NOMO-1 (cell line): Measurements from ENCODE around the gene COMMD3.
"Not testable (repeated sequence)": the region's sequence is repeated elsewhere in the genome, so short reads cannot be mapped to it uniquely, and the experiment has no call there.

Source experiments
- DNase-seq, 2 experiments: peaks; one replicate each; lab custom pipeline; 2025; ENCODE audit not compliant: unreplicated experiment in 2 of 2; lab: John Stamatoyannopoulos, UW

COMMD3 gene

GRCh38 chr10:22335173-22335933, 19.2 kb downstream of the COMMD3 start:
- DNase-seq, result peak; percentile 75 to 85

GRCh38 chr10:22338185-22338900, 22.2 kb downstream of the COMMD3 start:
- DNase-seq, result peak in 1 of 2 experiments; percentile 67

- no peak for DNase-seq
These were observed 22.7 kb downstream of the COMMD3 start for GRCh38 chr10:22338931-22339330.

- no peak for DNase-seq
These were observed 23.7 kb downstream of the COMMD3 start for GRCh38 chr10:22339761-22340328.

- peak; percentile 55 to 57 for DNase-seq
These were observed 24.4 kb downstream of the COMMD3 start for GRCh38 chr10:22340329-22341189.

- peak in 1 of 2 experiments; percentile 50 for DNase-seq
These were observed 25.2 kb downstream of the COMMD3 start for GRCh38 chr10:22341190-22341925.

GRCh38 chr10:22341926-22342196, 25.7 kb downstream of the COMMD3 start:
- no peak for DNase-seq

- DNase-seq, result no peak
These were observed 26.2 kb downstream of the COMMD3 start for GRCh38 chr10:22342421-22342820.

- DNase-seq, result no peak
These were observed 27.5 kb downstream of the COMMD3 start for GRCh38 chr10:22343731-22344130.

- DNase-seq, result no peak
These were observed 28.1 kb downstream of the COMMD3 start for GRCh38 chr10:22344249-22344648.

- no peak for DNase-seq
These were observed 28.7 kb downstream of the COMMD3 start for GRCh38 chr10:22344781-22345300.

GRCh38 chr10:22345301-22346095, 29.3 kb downstream of the COMMD3 start, which contains the start of gene SPAG6:
TSS of gene SPAG6 (plus strand) at chr10:22345496. CDS start at chr10:22345612, 116 bp downstream.
- DNase-seq, result peak; percentile 61 to 64

- no peak for DNase-seq
These were observed 30.0 kb downstream of the COMMD3 start for GRCh38 chr10:22346096-22346661.

- DNase-seq, result no peak
These were observed 33.6 kb downstream of the COMMD3 start for GRCh38 chr10:22349755-22350154.

- DNase-seq, result no peak
These were observed 35.0 kb downstream of the COMMD3 start for GRCh38 chr10:22351131-22351703.

GRCh38 chr10:22356324-22356873, 40.2 kb downstream of the COMMD3 start:
- no peak for DNase-seq

- DNase-seq, result not testable (repeated sequence)
These were observed 41.6 kb downstream of the COMMD3 start for GRCh38 chr10:22357770-22358169.

GRCh38 chr10:22363305-22363704, 47.1 kb downstream of the COMMD3 start:
- DNase-seq, result no peak
